ENCODE measurements around the gene PBX3.

DNA sequence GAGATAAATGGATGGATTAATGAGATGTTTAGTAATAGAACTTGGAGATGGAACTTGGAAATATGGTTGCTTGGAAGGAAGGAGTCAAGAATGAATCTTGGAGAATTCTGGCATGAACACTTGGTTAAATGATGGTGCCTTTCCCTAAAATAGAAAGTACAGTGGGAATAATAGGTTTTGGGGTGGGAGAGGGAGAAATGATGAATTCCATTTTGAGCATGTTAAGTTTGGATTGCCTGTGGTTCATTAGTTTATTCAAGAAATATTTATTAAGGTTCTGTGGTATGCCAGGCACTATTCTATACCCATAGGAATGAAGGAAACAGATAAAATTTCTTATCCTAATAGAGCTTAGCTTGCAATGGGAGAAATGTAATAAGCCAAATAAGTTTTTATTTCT lies 58.4 kb downstream of the PBX3 start:
- TF ChIP-seq, protein P1, sequence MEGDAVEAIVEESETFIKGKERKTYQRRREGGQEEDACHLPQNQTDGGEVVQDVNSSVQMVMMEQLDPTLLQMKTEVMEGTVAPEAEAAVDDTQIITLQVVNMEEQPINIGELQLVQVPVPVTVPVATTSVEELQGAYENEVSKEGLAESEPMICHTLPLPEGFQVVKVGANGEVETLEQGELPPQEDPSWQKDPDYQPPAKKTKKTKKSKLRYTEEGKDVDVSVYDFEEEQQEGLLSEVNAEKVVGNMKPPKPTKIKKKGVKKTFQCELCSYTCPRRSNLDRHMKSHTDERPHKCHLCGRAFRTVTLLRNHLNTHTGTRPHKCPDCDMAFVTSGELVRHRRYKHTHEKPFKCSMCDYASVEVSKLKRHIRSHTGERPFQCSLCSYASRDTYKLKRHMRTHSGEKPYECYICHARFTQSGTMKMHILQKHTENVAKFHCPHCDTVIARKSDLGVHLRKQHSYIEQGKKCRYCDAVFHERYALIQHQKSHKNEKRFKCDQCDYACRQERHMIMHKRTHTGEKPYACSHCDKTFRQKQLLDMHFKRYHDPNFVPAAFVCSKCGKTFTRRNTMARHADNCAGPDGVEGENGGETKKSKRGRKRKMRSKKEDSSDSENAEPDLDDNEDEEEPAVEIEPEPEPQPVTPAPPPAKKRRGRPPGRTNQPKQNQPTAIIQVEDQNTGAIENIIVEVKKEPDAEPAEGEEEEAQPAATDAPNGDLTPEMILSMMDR (IDR thresholded peaks at IDR 0.05; ENCODE audit: insufficient read depth, low read length, poor library complexity, severe bottlenecking): no peak
- no peak for TF ChIP-seq EZH2phosphoT487 (conservative IDR thresholded peaks at IDR 0.05; ENCODE audit: low read length)
